ENCODE data around the gene BICC1. TPM values are rescaled to one million over a fixed set of nuclear protein-coding genes. Genes with fewer than 3 reads are reported as not detected.

The BICC1 gene
- total and polyA plus RNA-seq, 2 of the 4 experiments (the other 2 are of a cell fraction), result 5.7 to 42.5 TPM

- H2BK5ac ChIP-seq (ENCODE audit: low read depth, low read length, poor library complexity, severe bottlenecking), result no peak overlapping the region
- dilution Hi-C loops (cut with HindIII; ENCODE audit: low sequenced_read_pairs, unreplicated experiment), result no loop called here
- no TSS peak for BruUV-seq (replicated peaks)
These were observed 35.3 kb downstream of the BICC1 start for GRCh38 chr10:58547963-58548362.

More at GRCh38 chr10:58547963-58548362, 35.3 kb downstream of the BICC1 start:
- Histone ChIP-seq H4K91ac (ENCODE audit: insufficient read depth, low read depth, low read length) (no peak overlapping the region), H3K4me3 (ENCODE audit: insufficient read depth, low read depth, low read length) (no peak overlapping the region), H3K23ac (ENCODE audit: low read depth, low read length) (no peak overlapping the region), H2BK20ac (ENCODE audit: low read depth, low read length) (no peak overlapping the region), H2AK5ac (ENCODE audit: low read depth, low read length) (no peak overlapping the region), H3K79me1 (ENCODE audit: low read depth in 1 of 2, low read length in 2 of 2) (peaks cover 40 to 48% of the 10 kb centered on the region in 2 experiments), H2AK9ac (replicated peaks; ENCODE audit: low read depth, low read length, poor library complexity) (no peak overlapping the region), H4K8ac (ENCODE audit: low read depth in 2 of 2, low read length in 2 of 2) (no peak overlapping the region), H3K4ac (ENCODE audit: low read depth, low read length) (no peak overlapping the region), H3K4me1 (ENCODE audit: control insufficient read depth, insufficient read depth, low read length) (peaks cover 3% of the 10 kb centered on the region; the same call in 1 of the 2 replicates), H4K20me1 (ENCODE audit: insufficient read depth, low read length) (peaks cover 26% of the 10 kb centered on the region), H3K9ac (ENCODE audit: low read depth, low read length) (no peak overlapping the region), H3K9me1 (ENCODE audit: insufficient read depth, low read length) (peaks cover 8% of the 10 kb centered on the region), H2AFZ (replicated peaks; ENCODE audit: low read length, poor library complexity) (no peak overlapping the region), H3K9me3 (ENCODE audit: control insufficient read depth, insufficient read depth, low read length) (no peaks in the 10 kb centered on the region), H2BK120ac (ENCODE audit: low read depth, low read length) (no peak overlapping the region), H3K36me3 (ENCODE audit: control insufficient read depth, insufficient read depth, low read length) (no peaks in the 10 kb centered on the region), H2BK15ac (ENCODE audit: low read depth, low read length) (no peak overlapping the region), H3K27ac (ENCODE audit: insufficient read depth, low read length) (no peak overlapping the region), H4K5ac (ENCODE audit: low read depth, low read length) (no peak overlapping the region), H3K4me2 (ENCODE audit: low read depth, low read length) (no peak overlapping the region), H3K18ac (ENCODE audit: low read depth, low read length) (no peak overlapping the region), H3K27me3 (ENCODE audit: control insufficient read depth, insufficient read depth, low read length) (no peaks in the 10 kb centered on the region), H3K56ac (ENCODE audit: extremely low read depth, insufficient read depth, low read length) (no peak overlapping the region), H3K14ac (replicated peaks; ENCODE audit: low read depth, low read length) (no peak overlapping the region)
- CTCF ChIA-PET, result interaction anchor here (0.6 kb wide), 1 partner anchor 349 kb away, joined by 3 read pairs; no protein-coding TSS in a partner anchor
- TF ChIP-seq CEBPB (IDR thresholded peaks at IDR 0.05; ENCODE audit: low read depth, low read length) (no peak), RCOR1 (IDR thresholded peaks at IDR 0.05; ENCODE audit: insufficient replicate concordance, low read length) (no peak)
- ATAC-seq (ENCODE audit: low read depth) (peak; percentile 43), DNase-seq (no peak)
- POLR2A ChIA-PET (ENCODE audit: unreplicated experiment), result no interaction called here
- no CpG with 5 or more reads among the region's 1 CpG for WGBS, 2 experiments (ENCODE audit: extremely low coverage in 2 of 2, insufficient read length in 1 of 2)
- intact Hi-C loops (cut with micrococcal nuclease), result no loop called here
- in situ Hi-C loops (cut with MboI; ENCODE audit: low sequenced_read_pairs), result loop anchor here (25.0 kb wide), 2 partner anchors 664 to 1039 kb away; no protein-coding TSS in a partner anchor

Data from IMR-90 (cell line).